SK-N-MC (cell line): Measurements from ENCODE around the gene CEACAM1.

ENCODE experiments used
- EZH2 ChIP-seq: fragments of 200-600 bp; sonication (generic); IDR thresholded peaks from one replicate; pipeline ENCODE4 v1.6.1; 2017; ENCODE audit warnings: antibody characterized with exemption
- FOXP2 ChIP-seq: optimal IDR thresholded peaks from 2 replicates; pipeline ENCODE3; 2011; ENCODE audit warnings: mild to moderate bottlenecking, moderate library complexity; ENCODE audit not compliant: insufficient read depth; ENCODE audit errors: extremely low read length, control extremely low read depth
- POLR2AphosphoS5 ChIP-seq: IDR thresholded peaks from 2 replicates; pipeline ENCODE4 v1.6.1; 2012; ENCODE audit warnings: mild to moderate bottlenecking, low read depth, low read length, borderline replicate concordance

- TF ChIP-seq EZH2 (no peak), POLR2AphosphoS5 (no peak), FOXP2 (no peak)
Observed at GRCh38 chr19:42501733-42502132, 26.5 kb downstream of the CEACAM1 start.
